ENCODE measurements around the gene NDC80. TPM values are rescaled to one million over a fixed set of nuclear protein-coding genes. Genes with fewer than 3 reads are reported as not detected.
"Not testable (repeated sequence)": the region's sequence is repeated elsewhere in the genome, so short reads cannot be mapped to it uniquely, and the experiment has no call there.

Gene NDC80
- total RNA-seq, 1 donor from 2014 or later = 0.27 TPM

- ATAC-seq (ENCODE audit: poor library complexity) = peak; percentile 72
- intact Hi-C loops (cut with DNase I) = no loop called here
Observed at GRCh38 chr18:2656237-2656980, 85.1 kb downstream of the NDC80 start.

GRCh38 chr18:2656981-2657512, 85.7 kb downstream of the NDC80 start:
- ATAC-seq (ENCODE audit: poor library complexity) = no peak
- intact Hi-C loops (cut with DNase I) = no loop called here
- no peak for DNase-seq

More at GRCh38 chr18:2656237-2656980, 85.1 kb downstream of the NDC80 start:
- peak; percentile 72 for DNase-seq

GRCh38 chr18:2657788-2658458, 86.6 kb downstream of the NDC80 start:
- ATAC-seq (ENCODE audit: poor library complexity) = no peak
- intact Hi-C loops (cut with DNase I) = no loop called here

GRCh38 chr18:2660849-2661248, 89.5 kb downstream of the NDC80 start:
- intact Hi-C loops (cut with DNase I); ATAC-seq (ENCODE audit: poor library complexity): not testable (repeated sequence)

More at GRCh38 chr18:2657788-2658458, 86.6 kb downstream of the NDC80 start:
- no peak for DNase-seq

GRCh38 chr18:2662288-2662687, 90.9 kb downstream of the NDC80 start:
- intact Hi-C loops (cut with DNase I); ATAC-seq (ENCODE audit: poor library complexity); DNase-seq: not testable (repeated sequence)

More at GRCh38 chr18:2660849-2661248, 89.5 kb downstream of the NDC80 start:
- not testable (repeated sequence) for DNase-seq

GRCh38 chr18:2662990-2663389, 91.6 kb downstream of the NDC80 start:
- ATAC-seq (ENCODE audit: poor library complexity) (no peak), DNase-seq (no peak)
- intact Hi-C loops (cut with DNase I) = no loop called here

Other genes with a start within 250 kb of the NDC80 start
- gene METTL4, start 52 bp upstream of the NDC80 start, total RNA-seq = 7.9 TPM
- gene SMCHD1, start 84.2 kb downstream of the NDC80 start, total RNA-seq = 25.4 TPM

Measured in Right ventricle myocardium superior (tissue), 1 donor.